Ramos (cell line): ENCODE data around the gene MYZAP.

ENCODE experiments used
- in situ Hi-C: fragments of 300-500 bp; cut with MboI; formaldehyde crosslinking; loops from one replicate; pipeline ENCODE4 v1.14.3; 2022; ENCODE audit warnings: low sequenced_read_pairs; ENCODE audit not compliant: unreplicated experiment

MYZAP gene

DNA sequence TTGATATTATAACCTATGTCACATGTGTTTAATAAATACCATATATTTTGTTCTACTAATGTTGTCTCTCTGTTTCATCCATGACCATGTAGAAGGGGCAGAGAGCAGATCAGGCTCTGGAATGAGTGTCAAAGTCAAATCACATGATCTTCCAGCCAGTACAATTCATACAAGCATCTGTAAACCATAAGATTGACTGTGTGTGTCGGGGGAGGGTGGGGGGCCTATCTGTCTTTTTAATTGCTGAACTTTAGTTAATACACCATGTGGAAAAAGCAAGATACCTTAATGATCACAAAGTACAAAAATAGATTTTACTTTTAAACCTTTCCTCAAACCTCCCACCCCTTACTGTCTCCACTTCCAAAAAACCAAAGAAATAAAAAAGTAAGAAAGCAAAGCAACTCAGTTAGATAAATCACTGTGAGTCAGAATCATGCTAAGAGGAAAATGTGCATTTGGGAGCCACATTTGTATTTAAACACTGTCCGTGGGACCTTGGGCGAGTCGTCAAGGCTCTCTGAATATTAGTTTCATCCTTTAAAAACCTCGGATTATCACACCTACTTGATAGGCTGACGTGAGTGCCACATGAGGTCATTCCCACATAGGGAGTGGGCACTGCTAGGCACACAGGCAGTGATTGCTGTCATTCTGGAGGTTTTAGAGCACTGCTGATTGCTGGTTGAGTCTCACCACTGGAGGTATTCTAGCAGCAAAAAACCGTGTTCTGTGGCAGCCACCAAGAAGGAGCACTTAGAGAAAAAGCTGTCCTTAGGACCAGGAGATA, 93.8 kb downstream of the MYZAP start:
- in situ Hi-C loops, result no loop called here

DNA sequence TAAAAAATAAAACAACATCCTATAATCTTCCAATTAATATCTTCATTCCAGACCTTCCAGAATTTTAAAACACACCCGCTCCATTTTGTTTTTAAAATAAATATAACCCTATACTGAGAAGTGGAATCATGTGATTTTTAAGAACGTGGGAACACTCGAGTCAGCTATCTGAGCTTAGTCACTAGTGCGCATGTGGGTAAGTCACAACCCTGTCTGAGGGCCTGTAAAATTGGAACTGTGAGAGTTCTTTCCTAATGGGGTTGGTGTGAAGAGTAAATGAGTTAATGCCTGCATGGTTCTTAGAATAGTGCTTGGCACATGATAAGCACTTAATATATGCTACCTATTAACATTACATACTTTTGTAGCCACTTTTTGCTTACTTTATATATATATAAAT, 95.0 kb downstream of the MYZAP start:
- in situ Hi-C loops, result no loop called here

DNA sequence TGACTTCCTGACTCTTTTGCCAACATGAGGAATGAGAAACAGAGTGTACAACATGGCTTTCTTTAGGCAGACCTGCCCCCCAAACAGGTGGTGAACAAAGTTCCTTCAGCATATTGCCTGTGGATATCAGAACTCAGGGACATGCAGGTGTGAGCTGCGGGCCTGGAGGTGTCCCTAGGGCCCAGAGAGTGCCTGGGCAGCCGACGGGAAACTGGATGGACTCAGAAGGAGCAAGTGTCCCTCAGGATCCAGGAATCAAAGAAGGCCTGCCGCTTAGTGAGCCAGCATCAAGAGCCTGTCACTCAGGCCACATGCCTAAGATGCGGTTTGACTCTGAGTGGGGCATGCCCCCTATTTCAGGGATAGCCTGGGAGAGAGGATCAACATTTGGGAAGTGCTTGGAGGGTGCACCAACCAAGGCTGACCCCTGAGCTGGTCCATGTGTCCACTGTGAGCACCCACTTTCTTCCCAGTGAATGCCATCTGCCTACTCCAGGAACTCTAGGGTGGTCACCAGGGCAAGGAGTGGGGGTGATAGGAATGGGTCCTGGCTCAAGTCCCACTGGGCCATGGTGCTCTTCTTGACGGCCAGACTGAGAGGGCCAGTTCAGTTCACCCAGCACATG, 98.8 kb downstream of the MYZAP start:
- in situ Hi-C loops, result no loop called here

DNA sequence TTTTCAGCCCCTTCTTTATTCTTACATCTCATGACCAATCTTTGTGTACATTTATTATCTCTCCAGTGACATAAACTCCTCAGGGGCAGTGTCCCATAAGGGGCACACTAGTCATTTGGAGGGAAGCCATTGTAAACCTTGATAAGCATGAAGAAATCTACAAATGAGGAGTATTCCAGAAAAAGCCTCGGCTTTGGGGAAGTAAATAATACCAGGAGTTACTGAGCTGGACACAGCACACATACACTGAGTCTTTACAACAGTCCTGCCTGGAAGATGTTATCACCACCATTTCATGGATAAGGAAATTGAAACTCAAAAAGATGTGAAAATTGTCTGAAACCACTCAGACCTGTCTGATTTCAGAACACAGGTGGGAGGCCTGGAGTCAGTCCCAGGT, 99.4 kb downstream of the MYZAP start:
- in situ Hi-C loops, result no loop called here

DNA sequence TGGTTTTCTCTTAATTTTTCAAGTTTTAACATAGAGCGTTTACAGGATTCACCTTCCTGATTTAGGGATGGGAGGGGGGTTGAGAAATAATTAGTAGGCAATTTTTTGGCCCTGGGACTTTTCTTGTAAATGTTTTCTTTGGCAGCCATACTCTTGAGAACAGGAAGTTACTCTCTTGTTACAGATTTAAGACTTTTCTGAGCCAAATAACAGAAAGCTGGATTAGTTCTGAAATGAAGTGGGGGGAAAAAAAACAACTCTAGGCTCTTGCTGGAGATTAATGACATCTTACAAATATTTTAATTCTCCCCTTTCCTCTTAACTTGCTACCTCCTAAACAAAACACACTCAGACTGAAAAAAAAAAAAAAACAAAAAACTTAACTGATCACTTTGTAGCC, 101.0 kb downstream of the MYZAP start:
- in situ Hi-C loops, result no loop called here

DNA sequence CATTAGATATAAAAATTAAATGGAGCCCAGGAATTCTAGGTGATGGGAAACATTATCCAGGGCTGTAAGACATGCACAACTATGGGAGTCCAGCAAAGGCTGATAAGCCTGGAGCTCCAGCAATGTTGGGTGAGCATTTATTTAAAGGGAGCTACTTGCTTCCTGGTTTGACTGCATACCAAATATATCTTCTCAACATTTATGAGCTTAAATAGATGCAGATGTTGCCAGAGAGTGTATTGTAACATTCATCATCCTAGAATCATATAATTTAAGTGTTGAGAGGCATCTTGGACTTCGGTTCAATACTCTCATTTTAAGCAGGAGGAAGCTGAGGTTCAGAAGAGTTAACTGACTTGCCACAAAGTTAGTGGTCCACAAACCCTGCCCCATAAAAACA, 102.6 kb downstream of the MYZAP start:
- in situ Hi-C loops, result no loop called here

DNA sequence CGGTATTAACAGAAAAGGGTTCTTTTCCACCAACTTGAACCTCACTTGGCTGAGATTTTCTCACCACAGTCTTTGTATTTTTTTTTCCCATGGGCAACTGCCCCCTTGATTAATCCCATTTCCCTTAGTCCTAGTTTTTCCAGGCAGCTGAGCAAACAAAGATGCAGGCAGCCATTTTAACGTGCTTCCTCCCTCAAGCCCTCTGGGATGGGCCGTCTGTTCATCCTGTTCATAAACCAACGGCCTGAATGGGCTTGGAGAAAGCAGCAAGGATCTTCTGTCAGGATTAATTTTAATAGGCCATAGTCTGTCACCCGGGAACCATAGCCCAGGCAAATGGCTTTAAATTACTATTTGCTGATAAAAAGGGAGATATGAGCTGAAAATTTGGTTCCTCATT, 104.4 kb downstream of the MYZAP start:
- in situ Hi-C loops, result no loop called here

DNA sequence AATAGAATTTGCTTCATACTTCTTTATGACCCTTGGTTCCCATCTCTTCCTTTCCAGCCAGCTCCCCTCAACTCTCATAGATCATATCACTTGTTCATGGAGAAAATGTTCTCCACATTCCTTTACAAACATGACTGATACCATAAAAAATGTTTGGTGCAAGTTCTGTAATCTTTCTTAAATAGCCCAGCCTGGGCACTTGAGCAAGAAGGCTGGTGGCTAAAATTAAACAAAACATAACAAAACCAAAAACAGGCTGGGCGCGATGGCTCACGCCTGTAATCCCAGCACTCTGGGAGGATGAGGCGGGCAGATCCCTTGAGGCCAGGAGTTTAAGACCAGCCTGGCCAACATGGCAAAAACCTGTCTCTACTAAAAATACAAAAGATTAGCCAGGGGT, 105.9 kb downstream of the MYZAP start:
- in situ Hi-C loops, result no loop called here

DNA sequence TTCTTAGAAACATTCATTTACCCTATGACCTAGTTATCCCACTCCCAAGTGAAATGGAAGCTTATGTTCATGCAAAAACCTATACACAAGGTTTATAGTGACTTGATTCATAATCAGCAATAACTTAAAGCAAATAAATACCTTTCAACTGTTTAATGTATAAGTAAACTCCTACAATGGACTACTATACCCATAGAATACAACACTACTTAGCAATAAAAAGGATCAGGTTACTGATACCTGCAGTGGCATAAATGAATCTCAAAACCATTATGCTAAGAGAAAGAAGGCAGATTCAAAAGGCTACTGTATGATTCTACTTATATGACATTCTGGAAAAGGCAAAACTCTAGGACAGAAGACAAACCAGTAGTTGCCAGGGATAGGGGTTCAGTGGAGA, 106.5 kb downstream of the MYZAP start:
- in situ Hi-C loops, result no loop called here

DNA sequence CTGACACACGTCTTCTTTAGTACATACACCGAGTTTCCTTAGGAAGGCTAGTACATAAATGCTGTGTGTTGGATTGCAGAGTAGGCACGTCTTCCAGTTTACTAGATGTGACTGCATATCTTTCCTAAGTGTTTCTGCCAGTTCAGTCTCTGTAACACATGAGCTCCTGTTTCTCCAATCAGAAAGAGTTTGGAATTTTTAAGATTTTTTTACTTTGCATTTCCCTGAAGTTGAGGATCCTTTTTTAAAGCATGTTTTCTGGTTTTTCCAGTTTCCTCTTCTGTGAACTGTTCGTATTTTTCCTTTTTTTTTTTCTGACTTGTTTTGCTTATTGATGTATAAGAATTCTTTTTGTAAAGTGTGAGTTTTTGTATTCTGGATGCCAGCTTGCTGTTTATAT, 107.3 kb downstream of the MYZAP start:
- in situ Hi-C loops, result no loop called here

DNA sequence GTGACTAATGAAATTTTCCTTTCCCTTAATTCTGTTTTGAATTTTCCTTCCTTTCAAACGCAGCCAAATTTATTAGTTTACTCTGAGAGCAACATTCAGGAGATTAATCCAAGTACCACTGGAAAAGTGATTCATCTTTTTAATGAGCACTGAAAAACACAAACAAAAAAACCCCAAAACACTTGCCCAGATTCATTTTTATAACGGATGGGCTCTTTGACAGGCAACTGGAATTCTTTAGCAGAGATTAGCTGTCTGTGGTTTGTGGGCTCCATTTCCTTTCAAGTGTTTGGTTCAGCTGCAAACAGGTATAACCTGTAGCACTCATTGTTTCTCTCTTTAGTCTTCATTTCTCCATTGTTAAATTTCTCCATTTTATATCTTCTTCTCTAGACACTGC, 111.7 kb downstream of the MYZAP start:
- in situ Hi-C loops, result no loop called here

DNA sequence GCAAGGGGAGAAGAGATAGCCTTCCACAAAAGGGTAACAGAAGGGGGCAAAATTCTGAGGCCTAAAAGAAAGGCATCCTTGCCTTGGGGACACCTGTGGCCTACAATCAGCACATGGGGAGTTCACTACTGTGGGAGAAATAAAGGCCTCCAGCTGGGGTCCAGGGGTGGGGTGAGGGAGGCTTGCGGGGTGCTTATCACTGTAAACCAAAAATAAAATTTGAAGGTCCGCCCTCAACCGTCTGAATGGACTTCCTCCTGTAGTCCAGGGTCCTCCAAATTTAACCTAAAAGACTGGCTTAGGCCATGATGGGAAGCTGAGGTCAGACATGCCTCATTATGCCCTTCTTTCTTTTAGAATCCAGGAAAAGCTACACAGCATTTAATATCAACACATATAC, 112.7 kb downstream of the MYZAP start:
- in situ Hi-C loops, result no loop called here

DNA sequence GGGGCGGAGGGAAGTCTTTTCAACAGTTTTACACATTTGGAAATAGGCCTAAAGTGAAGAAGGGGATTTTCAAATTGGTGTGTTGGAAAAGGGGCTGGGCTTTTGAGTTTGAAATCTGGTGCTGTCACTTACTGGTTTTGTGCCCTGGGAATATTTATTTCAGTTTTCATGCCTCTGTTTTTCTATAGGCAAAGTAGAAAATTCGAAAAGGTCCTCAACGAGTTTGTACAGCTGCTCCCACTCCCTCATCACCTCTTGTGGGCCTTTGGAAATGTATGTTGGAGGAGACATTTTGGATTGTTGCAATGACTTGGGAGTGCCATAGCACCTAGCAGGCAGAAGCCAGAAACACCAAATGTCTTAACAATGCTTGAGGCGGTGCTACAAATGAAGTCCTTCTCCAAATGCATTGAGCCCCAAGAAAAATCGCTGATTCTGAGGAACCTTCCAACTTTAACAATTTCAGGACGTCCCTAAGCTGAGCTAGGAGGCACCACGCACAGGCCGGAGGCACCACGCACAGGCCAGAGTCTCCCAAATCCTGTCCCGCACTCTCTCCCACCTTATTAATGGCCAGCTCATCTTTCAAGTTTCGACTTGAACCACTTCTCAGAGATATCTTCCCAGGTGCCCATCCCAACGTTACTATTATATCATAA, 114.2 kb downstream of the MYZAP start:
- in situ Hi-C loops, result no loop called here

DNA sequence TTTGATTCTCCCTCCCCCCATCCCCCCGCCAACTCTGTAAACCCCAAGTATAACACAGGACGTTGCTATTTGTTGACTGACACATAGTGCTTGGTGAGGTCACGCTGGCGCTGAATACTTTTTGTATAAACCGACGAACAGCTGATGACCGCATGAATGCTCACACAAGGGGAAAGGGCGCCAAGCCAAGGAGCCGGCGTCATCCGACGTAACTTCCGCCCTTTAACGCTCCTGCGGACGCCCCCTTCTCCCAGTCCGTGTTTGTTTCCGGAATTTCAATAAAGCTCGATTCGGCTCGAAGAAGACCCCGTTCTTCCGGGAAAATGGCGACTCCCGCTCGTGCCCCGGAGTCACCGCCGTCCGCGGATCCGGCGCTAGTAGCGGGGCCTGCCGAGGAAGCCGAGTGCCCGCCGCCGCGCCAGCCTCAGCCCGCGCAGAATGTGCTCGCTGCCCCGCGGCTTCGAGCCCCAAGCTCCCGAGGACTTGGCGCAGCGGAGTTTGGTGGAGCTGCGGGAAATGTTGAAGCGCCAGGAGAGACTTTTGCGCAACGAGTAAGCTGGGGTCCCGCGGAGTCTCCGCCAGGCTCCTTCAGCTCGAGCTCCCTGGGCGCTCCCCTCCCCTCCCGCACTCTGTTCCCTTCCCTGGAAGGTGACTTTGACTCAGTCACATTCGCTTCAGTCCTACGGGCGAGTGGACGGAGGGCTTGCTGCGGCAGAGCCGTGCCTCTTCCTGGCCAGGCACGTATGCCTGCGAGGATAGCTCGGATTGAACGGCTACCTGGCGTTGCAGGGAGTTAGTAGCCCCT, 114.9 kb downstream of the MYZAP start, which contains the start of gene POLR2M:
Gene POLR2M, plus strand, starts transcription at position 310 of the 805 bp plus-strand sequence. Its CDS starts 129 bp downstream, at position 439.
- in situ Hi-C loops, result no loop called here

DNA sequence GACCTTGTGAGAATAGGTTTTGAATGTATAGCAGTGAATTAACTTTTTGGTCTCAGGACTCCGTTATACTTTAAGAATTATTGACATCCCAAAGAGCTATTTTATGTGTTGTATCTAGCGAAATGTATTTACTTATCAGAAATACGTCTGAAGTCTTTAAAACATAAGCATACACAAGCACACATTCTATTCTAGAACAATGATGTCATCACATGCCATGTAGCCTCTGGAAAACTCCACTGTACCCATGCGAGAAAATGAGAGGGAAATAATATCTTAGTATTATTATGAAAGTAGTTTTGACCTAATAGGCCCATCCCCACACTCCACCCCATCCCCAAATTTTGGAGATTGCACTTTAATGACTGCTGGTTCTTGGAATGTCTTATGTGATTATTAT, 116.3 kb downstream of the MYZAP start:
- in situ Hi-C loops, result no loop called here

DNA sequence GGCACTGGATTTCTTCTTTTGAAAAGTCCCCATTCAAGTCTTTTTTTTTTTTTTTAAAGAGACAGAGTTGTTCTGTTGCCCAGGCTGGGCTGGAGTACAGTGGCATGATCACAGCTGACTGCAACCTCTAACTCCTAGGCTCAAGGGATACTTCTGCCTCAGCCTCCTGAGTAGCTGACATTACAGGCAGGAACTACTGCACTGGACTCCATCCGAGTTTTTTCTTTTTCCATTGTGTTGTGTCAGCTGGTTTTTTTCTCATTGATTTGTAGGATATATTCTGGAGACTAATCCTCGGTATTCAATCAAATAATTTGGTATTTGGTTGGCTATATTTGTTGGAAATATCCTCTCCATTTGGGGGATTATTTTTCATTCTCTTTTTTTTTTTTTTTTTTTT, 126.6 kb downstream of the MYZAP start:
- in situ Hi-C loops, result no loop called here

DNA sequence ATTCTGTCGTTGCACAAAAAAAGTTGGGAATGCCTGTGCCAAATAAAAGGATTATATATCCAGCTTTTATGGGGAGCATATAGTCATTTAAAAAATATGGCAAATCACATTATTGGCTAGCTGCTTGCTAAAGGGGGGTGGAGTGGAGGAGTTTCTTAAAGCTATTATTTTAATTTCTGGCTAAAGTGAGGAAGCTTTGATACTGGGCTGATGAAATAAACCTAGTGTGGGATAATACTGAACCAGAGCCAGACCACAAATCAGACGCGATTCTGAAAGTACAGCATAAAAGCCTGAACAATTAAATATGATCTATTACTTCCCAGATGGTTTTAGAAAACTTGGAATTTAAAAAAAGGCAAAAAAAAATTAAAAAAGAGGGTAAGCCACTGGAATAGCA, 129.2 kb downstream of the MYZAP start:
- in situ Hi-C loops, result no loop called here

DNA sequence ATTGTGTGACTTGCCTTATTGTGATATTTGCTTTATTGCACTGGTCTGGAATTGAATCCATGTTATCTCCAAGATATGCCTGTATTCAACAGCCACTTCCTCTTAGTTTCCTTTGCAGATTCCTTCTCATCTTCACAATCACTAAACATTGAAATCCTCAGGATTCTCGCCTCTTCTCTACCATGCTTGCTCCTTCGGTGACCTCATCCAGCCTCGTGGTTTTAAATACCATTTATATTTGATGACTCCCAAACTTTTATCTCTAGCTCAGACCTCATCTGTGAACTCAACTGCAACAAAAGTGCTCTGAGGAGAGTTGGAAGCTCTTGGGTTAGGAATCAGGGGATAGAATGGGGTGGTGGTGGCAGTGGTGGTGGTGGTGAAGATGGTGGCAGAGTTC, 134.7 kb downstream of the MYZAP start:
- in situ Hi-C loops, result no loop called here

DNA sequence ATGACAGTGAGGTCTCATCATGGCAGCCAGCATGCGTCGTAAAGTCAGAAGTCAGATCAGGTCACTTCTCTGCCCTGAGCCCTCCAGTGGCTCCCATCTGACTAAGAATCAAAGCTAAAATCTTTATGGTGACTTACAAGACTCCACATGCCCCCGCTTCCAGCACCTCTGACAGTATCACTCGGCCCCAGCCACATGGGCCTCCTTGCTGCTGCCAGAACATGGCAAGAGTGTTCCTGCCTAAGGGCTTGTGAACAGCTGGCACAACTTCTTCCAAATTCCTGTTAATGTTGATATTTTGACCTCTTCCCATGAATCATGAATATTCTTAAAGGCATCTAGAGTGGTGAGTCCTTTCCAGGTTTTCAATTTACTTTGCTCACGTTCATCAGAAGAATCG, 135.3 kb downstream of the MYZAP start:
- in situ Hi-C loops, result no loop called here

DNA sequence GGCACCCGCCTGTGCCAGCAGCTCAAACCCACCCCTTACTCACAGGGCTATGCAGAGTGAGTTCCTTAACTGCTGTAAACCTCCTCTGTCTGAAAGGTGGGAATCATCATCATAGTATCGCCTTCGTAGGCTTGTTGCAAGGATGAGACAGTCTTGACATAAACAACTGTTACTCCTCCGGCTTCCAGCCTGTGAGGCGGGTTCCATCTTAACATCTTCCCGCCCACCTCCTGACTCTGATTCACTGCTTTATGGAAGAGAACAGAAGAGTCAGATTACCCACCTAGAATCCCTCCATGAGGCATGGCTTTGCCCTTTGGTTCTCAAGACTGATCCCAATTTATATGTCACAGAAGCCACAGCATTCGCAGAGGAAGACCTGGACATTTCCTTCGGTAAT, 136.7 kb downstream of the MYZAP start:
- in situ Hi-C loops, result no loop called here

DNA sequence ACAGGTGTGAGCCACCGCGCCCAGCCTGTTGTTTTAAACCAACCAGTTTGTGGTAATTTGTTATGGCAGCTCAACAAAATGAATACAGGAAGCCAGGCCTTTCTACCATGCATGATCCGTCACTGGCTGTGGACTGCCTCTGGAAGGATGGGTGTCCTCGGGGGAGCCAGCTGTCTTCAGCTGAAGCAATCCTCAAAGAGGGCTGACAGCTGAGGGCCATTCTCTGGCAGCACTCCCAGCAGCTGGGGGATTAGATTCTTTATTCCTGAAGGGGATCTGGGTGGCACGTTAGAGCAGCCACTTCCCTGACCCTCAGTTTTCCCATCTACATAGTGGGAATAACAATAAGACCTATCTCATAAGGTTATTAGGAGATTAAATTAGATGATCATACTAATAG, 139.2 kb downstream of the MYZAP start:
- in situ Hi-C loops, result no loop called here
